Sigmoid colon (tissue), 7 donors: ENCODE results near the gene GNL3L. TPM values are rescaled to one million over a fixed set of nuclear protein-coding genes. Genes with fewer than 3 reads are reported as not detected.
"Not testable (repeated sequence)": the region's sequence is repeated elsewhere in the genome, so short reads cannot be mapped to it uniquely, and the experiment has no call there.

Experiments used
- DNase-seq: peaks from one replicate; pipeline ENCODE4 v3.0.0-alpha.2; 2019
- H3K27ac ChIP-seq, 4 donors: fragments of 200-600 bp; sonication (generic); one replicate each; pipeline ENCODE4 v1.5.1; 2016 to 2019; ENCODE audit warnings: mild to moderate bottlenecking in 1 of 4
- H3K27me3 ChIP-seq, 3 donors: fragments of 200-600 bp; sonication (generic); one replicate each; pipeline ENCODE4 v1.5.1; 2019; ENCODE audit warnings: mild to moderate bottlenecking in 1 of 3
- H3K36me3 ChIP-seq, 4 donors: fragments of 200-600 bp; sonication (generic); one replicate each; pipeline ENCODE4 v1.5.1; 2016 to 2019
- H3K4me1 ChIP-seq, 4 donors: fragments of 200-600 bp; sonication (generic); one replicate each; pipeline ENCODE4 v1.5.1; 2017 to 2019
- H3K4me3 ChIP-seq, 4 donors: fragments of 200-600 bp; sonication (generic); one replicate each; pipeline ENCODE4 v1.5.1; 2017 to 2019; ENCODE audit warnings: mild to moderate bottlenecking in 2 of 4, moderate library complexity in 1 of 4
- H3K9me3 ChIP-seq, 4 donors: fragments of 200-600 bp in 3 of 4; sonication (generic) in 3 of 4; one replicate each; pipeline versions ENCODE4 v1.5.1 to v1.6.1; 2013 to 2019
- CTCF ChIP-seq, 4 experiments: fragments of 450-650 bp in 3 of 4; fragments of 200-600 bp in 1 of 4; IDR thresholded peaks; one replicate each; pipeline ENCODE4 v1.5.1; 2016 to 2019; ENCODE audit warnings: antibody characterized with exemption in 4 of 4, mild to moderate bottlenecking in 3 of 4, moderate library complexity in 2 of 4
- EP300 ChIP-seq, 4 donors: sonication (generic); formaldehyde crosslinking; IDR thresholded peaks; one replicate each; pipeline ENCODE4 v1.6.1; 2017; ENCODE audit warnings: antibody characterized with exemption in 4 of 4
- POLR2A ChIP-seq, 2 donors: fragments of 450-650 bp; IDR thresholded peaks; one replicate each; pipeline ENCODE4 v1.6.1; 2016; ENCODE audit warnings: antibody characterized with exemption in 2 of 2, mild to moderate bottlenecking in 2 of 2, moderate library complexity in 2 of 2
- POLR2AphosphoS5 ChIP-seq, 4 donors: sonication (generic); formaldehyde crosslinking; IDR thresholded peaks; one replicate each; pipeline ENCODE4 v1.6.1; 2017; ENCODE audit warnings: antibody characterized with exemption in 4 of 4
- WGBS, 2 donors: extraction: QIAGEN DNeasy Blood & Tissue Kit; methylation state at CpG; one replicate each; pipeline ENCODE4 v1.1.7; 2013; 5-methylcytosine and 5-hydroxymethylcytosine counted together
- intact Hi-C: fragments of 100-400 bp; cut with DNase I; formaldehyde crosslinking; loops from one replicate; pipeline ENCODE4 v1.15.1; 2023
- polyA plus RNA-seq, 3 donors: library from polyadenylated mRNA; stranded (reverse); fragments of 200-250 nt; gene quantifications; one replicate each; pipeline ENCODE4 v1.2.3, GENCODE V29; 2013
- total RNA-seq, 4 donors: library from RNA; depleted of rRNA; stranded (reverse); fragments of >200 nt; gene quantifications; one replicate each; pipeline ENCODE4 v1.1.0, GENCODE V29; 2016
- donor health status: healthy with polysubstance abuse.
- donor health status: Bipolar disorder and iron deficiency.
- donor health status: healthy.

Gene GNL3L
- total and polyA plus RNA-seq, 7 donors: 4.2 to 18.3 (median 14.6) TPM

DNA sequence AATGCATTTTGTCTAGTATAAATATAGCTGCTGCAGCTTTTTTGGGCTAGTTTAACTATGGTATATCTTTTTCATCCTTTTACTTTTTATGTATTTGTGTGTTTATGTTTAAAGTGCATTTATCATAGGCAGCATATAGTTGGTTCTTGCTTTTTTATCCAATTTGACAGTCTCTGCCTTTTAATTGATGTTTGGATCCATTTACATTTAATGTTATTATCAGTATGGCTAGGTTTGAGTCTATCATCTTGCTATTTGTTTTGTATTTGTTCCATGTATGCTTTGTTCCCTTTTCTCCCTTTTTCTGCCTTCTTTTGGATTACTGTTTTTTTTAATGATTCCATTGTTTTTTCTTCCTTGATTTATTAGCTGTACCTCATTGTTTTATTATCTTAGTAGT is 40.3 kb downstream of the GNL3L start:
- intact Hi-C loops: no loop called here

GRCh38 chrX:54572641-54573040 is 42.6 kb downstream of the GNL3L start:
- H3K4me3 ChIP-seq, H3K4me1 ChIP-seq, H3K36me3 ChIP-seq, DNase-seq, H3K27ac ChIP-seq, H3K27me3 ChIP-seq, H3K9me3 ChIP-seq, intact Hi-C loops: not testable (repeated sequence)
- WGBS, 2 donors: 98% methylated on average over 31 of the region's 31 CpGs

More for the DNA sequence above, 40.3 kb downstream of the GNL3L start:
- Histone ChIP-seq H3K9me3 (no peaks in the 10 kb centered on the region), H3K27ac (no peak overlapping the region), H3K27me3 (no peaks in the 10 kb centered on the region), H3K4me1 (no peaks in the 10 kb centered on the region), H3K36me3 (no peaks in the 10 kb centered on the region), H3K4me3 (no peak overlapping the region)
- TF ChIP-seq EP300 (IDR thresholded peaks at IDR 0.05) (no peak), CTCF (IDR thresholded peaks at IDR 0.05) (no peak), POLR2AphosphoS5 (IDR thresholded peaks at IDR 0.05) (no peak), POLR2A (IDR thresholded peaks at IDR 0.05) (no peak)
- no peak for DNase-seq

- Histone ChIP-seq H3K27me3 (no peaks in the 10 kb centered on the region), H3K36me3 (no peaks in the 10 kb centered on the region), H3K4me1 (no peaks in the 10 kb centered on the region), H3K9me3 (no peaks in the 10 kb centered on the region), H3K27ac (no peak overlapping the region), H3K4me3 (no peak overlapping the region)
- WGBS, 2 donors: 94 to 98% methylated on average over 2 of the region's 2 CpGs
- intact Hi-C loops: no loop called here
- DNase-seq: no peak
- TF ChIP-seq EP300 (IDR thresholded peaks at IDR 0.05) (no peak), POLR2AphosphoS5 (IDR thresholded peaks at IDR 0.05) (no peak), CTCF (IDR thresholded peaks at IDR 0.05) (no peak), POLR2A (IDR thresholded peaks at IDR 0.05) (no peak)
These were observed 67.7 kb downstream of the GNL3L start for GRCh38 chrX:54597728-54598127.

DNA sequence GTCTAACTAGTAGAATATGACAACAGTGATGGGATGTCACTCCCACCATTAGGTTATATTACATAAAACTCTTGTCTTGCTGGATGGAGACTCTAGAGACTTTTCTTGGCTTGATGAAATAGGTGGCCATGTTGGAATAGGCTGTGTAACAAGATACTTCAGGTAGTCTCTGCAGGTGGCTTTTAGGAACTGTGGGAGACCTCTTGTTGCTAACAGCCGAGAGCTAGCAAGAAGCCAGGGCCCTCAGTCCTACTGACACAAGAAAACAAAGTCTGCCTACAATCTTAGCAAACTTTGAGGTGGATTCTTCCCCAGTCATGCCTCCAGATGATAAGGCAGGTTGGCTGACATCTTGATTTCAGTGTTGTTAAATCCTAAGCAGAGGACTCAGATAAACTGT is 72.5 kb downstream of the GNL3L start:
- no peaks in the 10 kb centered on the region for H3K36me3 ChIP-seq
- 100% methylated on average over 1 of the region's 1 CpG for WGBS, 2 donors

More for the DNA sequence above, 72.5 kb downstream of the GNL3L start:
- Histone ChIP-seq H3K27me3 (no peaks in the 10 kb centered on the region), H3K9me3 (no peaks in the 10 kb centered on the region), H3K4me3 (no peak overlapping the region), H3K4me1 (no peaks in the 10 kb centered on the region), H3K27ac (no peak overlapping the region)
- TF ChIP-seq POLR2AphosphoS5 (IDR thresholded peaks at IDR 0.05) (no peak), CTCF (IDR thresholded peaks at IDR 0.05) (no peak), POLR2A (IDR thresholded peaks at IDR 0.05) (no peak), EP300 (IDR thresholded peaks at IDR 0.05) (no peak)
- DNase-seq: no peak
- intact Hi-C loops: no loop called here

Other genes starting within 250 kb of the GNL3L start
- gene WNK3, start 172.2 kb upstream of the GNL3L start, total RNA-seq: 1 to 10 TPM; 1.6 to 1.9 (median 1.7) TPM
- under 1 TPM in 2 of 3 donors, not detected in 1; under 0.01 to 0.10 TPM for gene WNK3, start 172.2 kb upstream of the GNL3L start, polyA plus RNA-seq
- gene TSR2, start 89.8 kb upstream of the GNL3L start, total RNA-seq: 10 to 100 TPM; 20.2 to 29.3 (median 26.8) TPM
- 10 to 100 TPM; 31.0 to 45.9 (median 42.6) TPM for gene TSR2, start 89.8 kb upstream of the GNL3L start, polyA plus RNA-seq
- gene FGD1, start 34.0 kb upstream of the GNL3L start, total RNA-seq: 1 to 10 TPM; 3.2 to 9.7 (median 4.0) TPM
- 1 to 10 TPM in 1 of 3 donors, under 1 TPM in 2; 0.60 to 2.4 (median 0.69) TPM for gene FGD1, start 34.0 kb upstream of the GNL3L start, polyA plus RNA-seq